ENCODE data around the gene GPC6. TPM values are rescaled to one million over a fixed set of nuclear protein-coding genes. Genes with fewer than 3 reads are reported as not detected.

Gene GPC6
- polyA plus RNA-seq, 1 donor (not counting 4 experiments of a cell fraction or from before 2014, with no cell fraction given) = 0.42 TPM

DNA sequence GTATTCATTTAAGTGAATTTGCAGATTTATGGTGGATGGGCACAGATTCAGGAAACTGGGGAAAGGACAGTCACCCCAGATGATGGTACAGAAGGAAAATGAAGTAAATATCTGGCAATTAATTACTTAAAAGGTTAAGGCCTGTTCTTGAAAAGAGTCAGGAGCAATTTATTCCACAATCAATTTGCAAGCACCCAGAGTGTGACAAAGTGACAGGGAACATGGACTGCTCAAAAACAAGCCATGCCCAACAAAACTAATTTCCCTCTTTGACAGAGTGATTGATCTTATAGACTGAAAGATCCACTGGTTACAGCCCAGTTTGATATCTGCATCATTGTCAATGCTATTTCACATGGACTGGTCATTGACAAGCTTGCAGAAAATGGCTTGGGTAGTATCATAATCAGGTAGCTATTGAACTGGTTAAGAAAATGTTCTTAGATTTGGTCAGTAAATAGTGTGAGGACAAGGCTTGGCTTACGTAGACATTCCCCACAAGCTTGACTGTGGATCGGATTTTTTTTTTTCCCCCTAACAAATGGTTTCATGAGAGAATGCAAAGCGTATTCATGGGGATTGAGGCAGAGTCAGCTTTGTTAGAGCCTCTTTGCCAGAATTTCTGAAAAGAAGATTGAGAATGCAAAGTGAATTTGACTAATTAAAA, 584.6 kb downstream of the GPC6 start:
- Histone ChIP-seq H3K9me1 (ENCODE audit: control insufficient read depth, extremely low read depth, insufficient read depth, low read length) (no peaks in the 10 kb centered on the region), H3K27ac (ENCODE audit: control insufficient read depth, insufficient read depth, low read length) (no peak overlapping the region), H4K20me1 (ENCODE audit: control insufficient read depth, extremely low read depth, insufficient read depth, low read length) (no peaks in the 10 kb centered on the region), H3K79me2 (ENCODE audit: control insufficient read depth, insufficient read depth, low read length) (no peaks in the 10 kb centered on the region), H3K9me3 (ENCODE audit: control insufficient read depth, low read depth, low read length) (no peaks in the 10 kb centered on the region), H3K4me1 (ENCODE audit: control insufficient read depth, extremely low read depth, insufficient read depth, low read length) (no peaks in the 10 kb centered on the region), H3K9ac (ENCODE audit: control insufficient read depth, extremely low read depth, insufficient read depth, low read length) (no peak overlapping the region), H3K27me3 (ENCODE audit: control insufficient read depth, extremely low read depth, insufficient read depth, low read length) (no peaks in the 10 kb centered on the region), H3K36me3 (ENCODE audit: control insufficient read depth in 2 of 2, extremely low read depth in 1 of 2, insufficient read depth in 2 of 2, low read length in 2 of 2) (no peaks in the 10 kb centered on the region), H3K4me2 (ENCODE audit: control insufficient read depth, extremely low read depth, insufficient read depth, low read depth, low read length) (no peak overlapping the region), H2AFZ (ENCODE audit: control insufficient read depth, low read length) (no peak overlapping the region), H3K4me3 (ENCODE audit: control insufficient read depth in 2 of 3, extremely low read depth in 1 of 3, insufficient read depth in 2 of 3, low read depth in 1 of 3, low read length in 3 of 3) (no peak overlapping the region)
- dilution Hi-C loops (cut with MboI; ENCODE audit: extremely low pct_ligation_motif_present, low sequenced_read_pairs) = no loop called here
- no peak for FAIRE-seq
- TF ChIP-seq EZH2 (IDR thresholded peaks at IDR 0.05; ENCODE audit: low read length) = no peak
- DNase-seq (ENCODE audit: low read depth, low spot score) = no peak

DNA sequence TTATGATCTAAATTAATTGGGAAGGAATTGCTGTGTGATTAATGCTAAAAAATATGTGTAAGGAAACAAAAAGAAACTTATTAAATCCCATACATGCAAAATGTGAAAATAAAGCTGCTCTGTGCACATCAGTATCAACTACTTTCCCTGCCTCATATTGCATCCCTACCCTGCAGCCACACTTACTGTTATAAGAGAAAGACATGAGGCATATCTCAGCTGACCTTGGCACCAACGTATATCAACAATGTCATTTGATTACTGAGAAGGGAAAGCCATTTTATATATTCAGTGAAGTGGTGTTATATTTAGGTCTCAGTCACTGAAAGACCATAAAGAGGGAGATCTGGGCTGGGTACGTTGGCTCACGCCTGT, 585.1 kb downstream of the GPC6 start:
- no peak overlapping the region for H3K4me3 ChIP-seq (ENCODE audit: control insufficient read depth in 2 of 3, extremely low read depth in 1 of 3, insufficient read depth in 2 of 3, low read depth in 1 of 3, low read length in 3 of 3)
- DNase-seq (ENCODE audit: low read depth, low spot score) (no peak), FAIRE-seq (no peak)
- no peaks in the 10 kb centered on the region for H3K36me3 ChIP-seq (ENCODE audit: control insufficient read depth in 2 of 2, extremely low read depth in 1 of 2, insufficient read depth in 2 of 2, low read length in 2 of 2)
- TF ChIP-seq, protein P1, sequence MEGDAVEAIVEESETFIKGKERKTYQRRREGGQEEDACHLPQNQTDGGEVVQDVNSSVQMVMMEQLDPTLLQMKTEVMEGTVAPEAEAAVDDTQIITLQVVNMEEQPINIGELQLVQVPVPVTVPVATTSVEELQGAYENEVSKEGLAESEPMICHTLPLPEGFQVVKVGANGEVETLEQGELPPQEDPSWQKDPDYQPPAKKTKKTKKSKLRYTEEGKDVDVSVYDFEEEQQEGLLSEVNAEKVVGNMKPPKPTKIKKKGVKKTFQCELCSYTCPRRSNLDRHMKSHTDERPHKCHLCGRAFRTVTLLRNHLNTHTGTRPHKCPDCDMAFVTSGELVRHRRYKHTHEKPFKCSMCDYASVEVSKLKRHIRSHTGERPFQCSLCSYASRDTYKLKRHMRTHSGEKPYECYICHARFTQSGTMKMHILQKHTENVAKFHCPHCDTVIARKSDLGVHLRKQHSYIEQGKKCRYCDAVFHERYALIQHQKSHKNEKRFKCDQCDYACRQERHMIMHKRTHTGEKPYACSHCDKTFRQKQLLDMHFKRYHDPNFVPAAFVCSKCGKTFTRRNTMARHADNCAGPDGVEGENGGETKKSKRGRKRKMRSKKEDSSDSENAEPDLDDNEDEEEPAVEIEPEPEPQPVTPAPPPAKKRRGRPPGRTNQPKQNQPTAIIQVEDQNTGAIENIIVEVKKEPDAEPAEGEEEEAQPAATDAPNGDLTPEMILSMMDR (optimal IDR thresholded peaks at IDR 0.05 in 1 of 3, IDR thresholded peaks at IDR 0.05 in 1 of 3, conservative IDR thresholded peaks at IDR 0.05 in 1 of 3; ENCODE audit: extremely low read depth in 1 of 3, insufficient read depth in 2 of 3, low read length in 3 of 3) = no peak
- TF ChIP-seq EZH2 (IDR thresholded peaks at IDR 0.05; ENCODE audit: low read length) = no peak
- H3K9me1 ChIP-seq (ENCODE audit: control insufficient read depth, extremely low read depth, insufficient read depth, low read length) = no peaks in the 10 kb centered on the region
- no peak overlapping the region for H3K9ac ChIP-seq (ENCODE audit: control insufficient read depth, extremely low read depth, insufficient read depth, low read length)
- no peak overlapping the region for H2AFZ ChIP-seq (ENCODE audit: control insufficient read depth, low read length)
- H3K9me3 ChIP-seq (ENCODE audit: control insufficient read depth, low read depth, low read length) = no peaks in the 10 kb centered on the region
- no peaks in the 10 kb centered on the region for H4K20me1 ChIP-seq (ENCODE audit: control insufficient read depth, extremely low read depth, insufficient read depth, low read length)
- H3K27me3 ChIP-seq (ENCODE audit: control insufficient read depth, extremely low read depth, insufficient read depth, low read length) = no peaks in the 10 kb centered on the region
- no peak overlapping the region for H3K4me2 ChIP-seq (ENCODE audit: control insufficient read depth, extremely low read depth, insufficient read depth, low read depth, low read length)
- no peak overlapping the region for H3K27ac ChIP-seq (ENCODE audit: control insufficient read depth, insufficient read depth, low read length)
- H3K4me1 ChIP-seq (ENCODE audit: control insufficient read depth, extremely low read depth, insufficient read depth, low read length) = no peaks in the 10 kb centered on the region
- no peaks in the 10 kb centered on the region for H3K79me2 ChIP-seq (ENCODE audit: control insufficient read depth, insufficient read depth, low read length)
- dilution Hi-C loops (cut with MboI; ENCODE audit: extremely low pct_ligation_motif_present, low sequenced_read_pairs) = no loop called here

DNA sequence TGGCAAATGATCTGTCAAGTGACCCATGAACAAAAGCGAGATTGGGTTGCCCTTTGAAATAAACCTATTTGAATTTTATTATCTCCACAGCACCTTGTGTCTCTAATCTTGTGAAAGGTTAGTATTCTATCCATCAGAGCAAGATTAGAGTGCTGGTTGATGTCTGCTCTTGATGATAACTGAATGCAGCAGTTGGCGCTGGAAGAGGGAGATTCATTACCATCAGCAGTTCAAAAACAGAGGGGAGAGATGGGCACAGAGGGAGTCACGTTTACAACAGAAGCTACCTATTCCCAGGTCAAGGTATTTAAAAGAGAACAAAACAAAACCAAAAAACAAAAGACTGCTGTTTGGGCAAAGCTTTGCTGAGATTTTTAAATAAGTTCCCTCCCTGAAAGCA, 588.1 kb downstream of the GPC6 start:
- no peaks in the 10 kb centered on the region for H3K9me3 ChIP-seq (ENCODE audit: control insufficient read depth, low read depth, low read length)
- H3K36me3 ChIP-seq (ENCODE audit: control insufficient read depth in 2 of 2, extremely low read depth in 1 of 2, insufficient read depth in 2 of 2, low read length in 2 of 2) = no peaks in the 10 kb centered on the region
- H3K9ac ChIP-seq (ENCODE audit: control insufficient read depth, extremely low read depth, insufficient read depth, low read length) = no peak overlapping the region
- no peak overlapping the region for H3K4me2 ChIP-seq (ENCODE audit: control insufficient read depth, extremely low read depth, insufficient read depth, low read depth, low read length)
- H3K79me2 ChIP-seq (ENCODE audit: control insufficient read depth, insufficient read depth, low read length) = no peaks in the 10 kb centered on the region
- no peak overlapping the region for H3K27ac ChIP-seq (ENCODE audit: control insufficient read depth, insufficient read depth, low read length)
- no peak for FAIRE-seq
- no peaks in the 10 kb centered on the region for H3K27me3 ChIP-seq (ENCODE audit: control insufficient read depth, extremely low read depth, insufficient read depth, low read length)
- no peak for TF ChIP-seq EZH2 (IDR thresholded peaks at IDR 0.05; ENCODE audit: low read length)
- TF ChIP-seq, protein P1 (optimal IDR thresholded peaks at IDR 0.05 in 1 of 3, IDR thresholded peaks at IDR 0.05 in 1 of 3, conservative IDR thresholded peaks at IDR 0.05 in 1 of 3; ENCODE audit: extremely low read depth in 1 of 3, insufficient read depth in 2 of 3, low read length in 3 of 3) = no peak
- dilution Hi-C loops (cut with MboI; ENCODE audit: extremely low pct_ligation_motif_present, low sequenced_read_pairs) = no loop called here
- H3K4me3 ChIP-seq (ENCODE audit: control insufficient read depth in 2 of 3, extremely low read depth in 1 of 3, insufficient read depth in 2 of 3, low read depth in 1 of 3, low read length in 3 of 3) = no peak overlapping the region
- H3K9me1 ChIP-seq (ENCODE audit: control insufficient read depth, extremely low read depth, insufficient read depth, low read length) = no peaks in the 10 kb centered on the region
- H2AFZ ChIP-seq (ENCODE audit: control insufficient read depth, low read length) = no peak overlapping the region
- DNase-seq (ENCODE audit: low read depth, low spot score) = no peak
- no peaks in the 10 kb centered on the region for H3K4me1 ChIP-seq (ENCODE audit: control insufficient read depth, extremely low read depth, insufficient read depth, low read length)
- H4K20me1 ChIP-seq (ENCODE audit: control insufficient read depth, extremely low read depth, insufficient read depth, low read length) = no peaks in the 10 kb centered on the region

All from keratinocyte (primary cell).